Stimulated activated CD4-positive, alpha-beta T cell treated with anti-CD3 and anti-CD28 coated beads, Interleukin-15, amount 100 ng/mL, for 48 hours (primary cell): ENCODE measurements around the gene SLC6A18.
"Not testable (repeated sequence)": the region's sequence is repeated elsewhere in the genome, so short reads cannot be mapped to it uniquely, and the experiment has no call there.

Experiments
- DNase-seq, 2 donors: peaks; one replicate each; pipeline ENCODE4 v3.0.0-alpha.2; 2020; ENCODE audit warnings: low read depth in 2 of 2

Gene SLC6A18

DNA sequence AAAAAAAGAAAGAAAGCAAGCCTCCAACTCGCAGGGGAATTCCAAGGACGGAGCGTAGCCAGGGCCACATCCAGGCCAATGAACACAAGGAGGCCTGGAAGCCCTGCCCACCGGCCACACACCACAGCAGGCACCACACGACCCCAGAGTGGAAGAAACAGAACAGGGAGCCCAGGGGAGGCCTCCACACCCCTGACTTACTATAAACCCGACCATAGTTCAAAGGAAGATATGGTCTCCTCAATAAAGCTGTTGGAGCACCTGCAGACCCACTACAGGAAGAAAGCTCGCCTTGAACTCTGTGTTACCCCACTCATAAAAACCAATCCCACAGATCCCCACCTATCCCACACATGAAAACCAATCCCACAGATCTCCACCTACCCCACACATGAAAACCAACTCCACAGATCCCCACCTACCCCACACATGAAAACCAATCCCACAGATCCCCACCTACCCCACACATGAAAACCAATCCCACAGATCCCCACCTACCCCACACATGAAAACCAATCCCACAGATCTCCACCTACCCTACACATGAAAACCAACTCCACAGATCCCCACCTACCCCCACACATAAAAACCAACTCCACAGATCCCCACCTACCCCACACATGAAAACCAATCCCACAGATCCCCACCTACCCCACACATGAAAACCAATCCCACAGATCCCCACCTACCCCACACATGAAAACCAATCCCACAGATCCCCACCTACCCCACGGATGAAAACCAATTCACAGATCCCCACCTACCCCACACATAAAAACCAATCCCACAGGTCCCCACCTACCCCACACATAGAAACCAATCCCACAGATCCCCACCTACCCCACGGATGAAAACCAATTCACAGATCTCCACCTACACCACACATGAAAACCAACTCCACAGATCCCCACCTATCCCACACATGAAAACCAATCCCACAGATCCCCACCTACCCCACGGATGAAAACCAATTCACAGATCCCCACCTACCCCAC lies 50.5 kb downstream of the SLC6A18 start:
- DNase-seq, result not testable (repeated sequence)

DNA sequence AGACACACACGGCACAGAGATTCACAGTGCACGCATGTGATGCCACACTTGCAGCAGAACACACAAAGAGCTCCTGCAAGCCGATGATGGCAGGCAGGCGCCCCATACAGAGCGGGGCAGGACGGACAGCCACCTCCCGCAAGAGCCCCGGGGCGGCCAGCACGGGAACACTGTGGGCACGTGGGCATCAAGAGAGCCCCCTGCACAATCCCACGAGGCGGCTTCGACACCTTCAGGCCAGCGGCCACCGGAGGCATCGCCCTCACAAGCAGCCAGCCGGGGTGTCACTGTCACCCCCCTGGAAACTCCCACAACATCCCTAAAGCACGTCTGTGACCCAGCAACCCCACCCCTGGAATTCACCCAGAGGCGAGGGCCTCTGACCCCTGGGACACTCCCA lies 51.7 kb downstream of the SLC6A18 start:
- DNase-seq, result no peak

DNA sequence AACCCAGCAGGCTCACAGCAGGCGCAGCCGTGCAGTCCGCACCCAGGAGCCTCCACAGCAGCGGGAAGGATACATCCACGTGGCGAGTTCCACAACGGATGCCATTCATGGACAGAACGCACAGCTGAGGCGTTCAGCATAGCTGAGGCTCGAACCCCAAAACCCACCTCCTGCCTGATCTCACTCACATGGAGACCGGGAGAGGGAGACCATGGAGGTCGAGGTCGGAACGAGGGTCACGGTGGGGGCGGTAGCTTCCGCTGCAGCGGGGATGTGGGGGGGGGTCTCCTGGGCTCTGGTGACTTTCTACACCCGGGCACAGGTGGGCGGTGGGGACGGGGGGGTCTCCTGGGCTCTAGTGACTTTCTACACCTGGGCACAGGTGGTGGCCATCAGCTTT lies 52.1 kb downstream of the SLC6A18 start:
- DNase-seq, result no peak

DNA sequence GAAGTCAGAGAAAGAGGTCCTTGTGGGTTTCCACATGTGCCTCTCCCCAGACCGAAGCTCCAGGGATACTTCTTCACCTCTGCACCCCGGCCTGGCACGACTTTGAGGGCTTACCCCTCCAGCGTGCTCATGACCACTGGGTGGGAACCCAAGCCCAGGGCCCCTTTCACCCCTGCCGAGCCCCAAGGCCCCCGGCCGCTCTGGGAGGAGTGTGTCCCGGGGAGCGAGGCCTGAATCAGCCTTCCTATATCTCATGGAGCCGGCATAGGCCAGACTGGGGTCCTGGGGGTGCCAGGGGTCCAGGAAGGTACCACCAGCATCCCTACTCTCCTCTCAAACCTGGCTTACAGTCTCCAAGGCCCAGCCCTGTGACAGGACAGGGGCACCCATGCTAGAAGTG lies 52.6 kb downstream of the SLC6A18 start:
- no peak for DNase-seq

DNA sequence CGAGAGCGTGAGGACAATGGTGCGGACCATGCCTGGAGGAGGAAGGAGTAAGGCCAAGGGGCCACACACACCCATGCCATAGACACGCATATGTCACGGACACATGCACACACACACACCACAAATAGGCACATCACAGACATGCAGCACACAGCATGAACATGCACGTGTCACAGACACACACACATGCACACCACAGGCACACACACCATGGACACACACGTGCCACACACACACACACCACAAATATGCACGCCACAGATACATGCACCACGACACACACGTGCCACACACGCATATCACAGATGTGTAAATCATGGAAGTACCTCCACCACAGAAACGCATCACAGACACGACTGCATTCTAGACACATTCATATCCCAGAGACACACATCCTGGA lies 53.0 kb downstream of the SLC6A18 start:
- no peak for DNase-seq

DNA sequence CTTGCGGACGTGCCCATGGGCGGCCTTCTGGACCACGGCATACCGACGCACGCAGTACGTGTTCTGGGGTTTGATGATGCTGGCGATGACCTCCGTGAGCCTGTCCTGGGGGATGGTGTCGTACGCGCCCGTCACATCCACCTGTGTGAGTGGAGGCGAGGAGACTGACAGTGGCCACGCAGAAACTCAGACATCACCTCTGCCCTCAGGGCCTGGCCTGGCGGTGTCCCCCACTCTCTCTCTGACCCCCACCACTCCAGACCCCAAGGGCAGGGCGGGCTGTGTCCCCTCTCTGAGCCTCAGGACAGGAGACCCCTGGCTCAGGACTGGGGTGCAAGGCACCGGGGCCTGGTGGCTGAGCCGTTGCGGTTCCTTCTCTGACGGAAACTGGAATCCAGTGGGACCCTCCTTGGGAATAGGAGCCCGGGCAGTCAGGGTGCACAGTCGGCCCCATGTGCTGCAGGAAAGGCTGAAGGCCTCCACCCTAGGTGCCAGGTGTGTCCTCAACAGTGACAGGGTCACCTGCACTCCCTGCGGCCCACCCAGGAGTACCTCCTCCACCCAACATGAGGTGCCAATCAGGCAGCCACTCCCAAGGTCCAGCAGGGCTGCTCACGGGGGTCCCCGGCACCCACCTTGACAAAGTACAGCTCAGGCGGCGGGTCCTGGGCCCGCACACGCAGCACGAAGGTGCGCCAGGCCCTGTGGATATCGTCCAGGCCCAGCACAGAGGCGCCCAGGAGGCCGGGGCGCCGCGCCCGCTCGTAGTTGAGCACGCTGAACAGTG lies 53.7 kb downstream of the SLC6A18 start:
- no peak for DNase-seq

DNA sequence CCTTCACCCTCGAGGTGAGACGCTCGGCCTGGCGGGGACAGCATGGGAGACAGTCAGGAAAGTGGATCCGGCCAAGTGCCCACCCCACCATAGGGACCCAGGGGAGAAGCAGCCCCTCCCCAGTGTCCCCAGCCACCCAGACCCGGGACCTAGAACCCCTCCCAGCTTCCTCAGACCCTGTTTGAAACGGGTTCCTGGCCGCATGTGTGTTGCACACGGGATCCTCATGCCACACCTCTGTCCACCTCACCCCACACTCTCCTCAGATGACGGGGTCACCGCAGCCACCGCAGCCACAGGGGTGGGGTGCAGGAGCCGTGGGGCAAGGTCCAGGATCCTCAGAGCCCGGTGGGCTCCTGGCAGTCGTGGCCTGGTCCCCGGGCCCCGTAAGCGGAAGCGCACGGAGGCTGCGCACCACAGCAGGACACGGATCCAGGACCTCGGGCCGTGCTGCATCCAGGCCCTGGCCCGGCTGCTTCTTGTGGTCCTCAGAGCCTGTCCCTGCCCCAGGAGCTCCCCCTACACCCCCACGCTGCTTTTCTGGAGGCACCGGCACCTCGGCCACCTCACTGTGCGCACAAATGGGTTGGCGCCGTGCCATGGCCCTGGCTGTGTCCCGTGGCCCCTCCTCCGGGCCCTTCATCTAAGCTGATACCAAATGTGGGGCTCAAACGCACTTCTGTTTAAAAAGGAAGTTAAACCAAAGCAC lies 54.4 kb downstream of the SLC6A18 start:
- no peak for DNase-seq

DNA sequence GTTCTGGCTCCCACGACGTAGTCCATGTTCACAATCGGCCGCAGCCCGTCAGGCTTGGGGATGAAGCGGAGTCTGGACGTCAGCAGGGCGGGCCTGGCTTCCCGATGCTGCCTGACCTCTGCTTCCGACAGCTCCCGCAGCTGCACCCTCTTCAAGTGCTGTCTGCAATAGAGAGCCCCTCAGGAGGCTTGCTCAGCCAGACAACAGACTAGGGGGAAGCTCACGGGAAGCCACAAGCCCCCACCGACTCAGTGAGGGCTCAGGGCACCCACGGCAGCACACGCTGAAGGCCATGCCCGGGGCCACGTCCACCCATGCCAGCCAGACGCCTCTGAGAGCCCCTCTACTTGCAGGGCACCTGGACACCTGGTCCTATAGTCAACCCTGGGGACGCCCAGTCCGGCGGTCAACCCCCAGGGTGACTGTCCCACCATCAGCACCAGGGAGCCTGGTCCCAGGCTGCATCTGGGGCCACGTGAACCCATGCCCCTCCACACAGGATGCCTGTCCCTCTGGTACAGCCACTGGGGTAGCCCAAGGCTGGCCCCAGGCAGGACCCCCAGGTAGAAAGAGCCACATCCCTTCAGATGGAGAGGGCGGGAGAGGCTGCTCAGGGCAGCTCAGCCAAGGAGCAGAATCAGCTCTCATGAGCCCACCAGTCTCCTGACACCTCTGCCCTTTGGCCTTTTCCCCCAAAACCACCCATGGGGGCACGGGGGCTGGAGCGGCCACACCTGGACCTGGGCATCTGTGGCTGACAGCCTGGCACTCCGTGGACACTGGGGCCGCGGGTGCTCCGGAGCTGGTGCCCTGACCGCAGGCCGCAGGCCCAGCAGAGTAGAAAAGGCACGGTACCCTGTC lies 55.2 kb downstream of the SLC6A18 start:
- DNase-seq, result no peak

DNA sequence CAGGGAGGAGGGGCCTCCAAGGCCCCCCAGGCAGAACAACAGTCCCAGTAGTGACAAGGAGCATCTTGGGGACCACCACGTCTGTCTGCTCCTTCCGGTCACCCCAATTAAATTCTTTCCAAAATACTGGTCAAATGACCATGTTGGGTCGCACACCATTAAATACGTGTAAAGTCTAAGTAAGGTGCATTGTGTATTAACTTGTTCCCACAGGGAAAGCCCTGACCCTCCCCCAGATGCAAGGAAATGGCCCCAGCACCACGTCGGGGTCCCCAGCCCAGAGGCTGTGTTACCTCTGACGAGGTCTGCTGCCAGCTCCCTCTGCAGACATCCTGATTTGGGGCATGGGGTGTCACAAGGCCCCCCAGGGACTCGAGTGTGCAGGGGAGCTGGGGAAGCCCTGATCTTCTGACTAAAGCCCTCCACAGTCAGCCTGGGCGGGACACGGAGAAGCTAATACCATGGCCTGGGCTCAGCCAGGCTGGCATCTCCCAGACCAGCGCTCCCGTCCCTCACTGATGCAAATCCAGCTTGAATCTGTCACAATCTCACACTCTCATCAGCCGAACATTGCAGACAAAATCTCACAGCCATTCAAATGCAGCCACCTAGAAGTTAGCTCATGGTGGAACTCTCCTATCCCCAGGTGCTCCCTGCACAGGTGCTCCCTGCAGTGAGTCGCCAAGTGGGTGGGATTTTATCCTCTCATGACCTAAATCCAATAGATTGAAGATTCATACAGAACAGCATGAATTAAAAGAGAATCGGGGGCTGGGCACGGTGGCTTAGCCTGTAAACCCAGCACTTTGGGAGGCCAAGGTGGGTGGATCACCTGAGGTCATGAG lies 56.1 kb downstream of the SLC6A18 start:
- no peak for DNase-seq

DNA sequence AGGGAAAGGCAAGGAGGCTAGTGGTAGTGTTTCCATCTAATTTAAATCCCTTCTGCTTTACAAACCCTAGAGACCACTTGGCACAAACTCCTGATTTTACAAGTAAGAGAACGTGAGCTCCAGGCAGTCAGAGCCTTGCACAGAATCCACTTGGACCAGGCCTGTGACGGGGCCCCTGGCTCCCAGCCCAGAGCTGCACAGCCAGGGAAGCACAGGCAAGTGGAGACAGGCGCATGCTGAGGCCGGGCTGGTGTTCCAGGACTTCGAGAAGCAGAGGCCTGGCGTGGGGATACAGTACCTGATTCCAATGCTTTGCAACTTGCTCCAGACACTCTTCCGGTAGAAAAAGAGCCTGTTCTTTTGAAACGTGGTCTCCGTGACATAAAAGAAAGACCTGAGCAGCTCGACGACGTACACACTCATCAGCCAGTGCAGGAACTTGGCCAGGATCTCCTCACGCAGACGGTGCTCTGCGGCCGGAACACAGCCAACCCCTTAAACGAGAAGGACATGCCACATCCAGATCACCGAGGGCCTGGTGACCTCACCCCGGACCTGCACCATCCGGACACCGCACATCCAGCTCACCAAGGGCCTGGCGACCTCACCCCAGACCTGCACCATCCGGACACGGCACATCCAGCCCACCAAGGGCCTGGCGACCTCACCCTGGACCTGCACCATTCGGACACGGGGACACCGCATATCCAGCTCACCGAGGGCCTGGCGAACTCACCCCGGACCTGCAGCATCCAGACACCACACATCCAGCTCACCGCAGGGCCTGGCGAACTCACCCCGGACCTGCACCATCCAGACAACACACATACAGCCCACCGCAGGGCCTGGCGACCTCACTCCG lies 57.2 kb downstream of the SLC6A18 start:
- DNase-seq, result no peak

DNA sequence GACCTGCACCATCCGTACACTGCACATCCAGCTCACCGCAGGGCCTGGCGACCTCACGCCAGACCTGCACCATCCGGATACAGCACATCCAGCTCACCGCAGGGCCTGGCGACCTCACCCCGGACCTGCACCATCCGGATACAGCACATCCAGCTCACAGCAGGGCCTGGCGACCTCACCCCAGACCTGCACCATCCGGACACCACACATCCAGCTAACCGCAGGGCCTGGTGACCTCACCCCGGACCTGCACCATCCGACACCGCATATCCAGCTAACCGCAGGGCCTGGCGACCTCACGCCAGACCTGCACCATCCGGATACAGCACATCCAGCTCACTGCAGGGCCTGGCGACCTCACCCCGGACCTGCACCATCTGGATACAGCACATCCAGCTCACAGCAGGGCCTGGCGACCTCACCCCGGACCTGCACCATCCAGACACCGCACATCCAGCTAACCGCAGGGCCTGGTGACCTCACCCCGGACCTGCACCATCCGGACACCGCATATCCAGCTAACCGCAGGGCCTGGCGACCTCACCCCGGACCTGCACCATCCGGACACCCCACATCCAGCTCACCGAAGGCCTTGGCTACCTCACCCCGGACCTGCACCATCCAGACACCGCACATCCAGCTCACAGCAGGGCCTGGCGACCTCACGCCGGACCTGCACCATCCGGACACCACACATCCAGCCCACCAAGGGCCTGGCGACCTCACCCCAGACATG lies 58.0 kb downstream of the SLC6A18 start:
- not testable (repeated sequence) for DNase-seq

DNA sequence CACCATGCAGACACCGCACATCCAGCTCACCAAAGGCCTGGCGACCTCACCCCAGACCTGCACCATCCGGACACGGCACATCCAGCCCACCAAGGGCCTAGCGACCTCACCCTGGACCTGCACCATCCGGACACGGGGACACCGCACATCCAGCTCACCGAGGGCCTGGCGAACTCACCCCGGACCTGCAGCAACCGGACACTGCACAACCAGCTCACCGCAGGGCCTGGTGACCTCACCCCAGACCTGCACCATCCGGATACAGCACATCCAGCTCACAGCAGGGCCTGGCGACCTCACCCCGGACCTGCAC lies 58.5 kb downstream of the SLC6A18 start:
- not testable (repeated sequence) for DNase-seq

DNA sequence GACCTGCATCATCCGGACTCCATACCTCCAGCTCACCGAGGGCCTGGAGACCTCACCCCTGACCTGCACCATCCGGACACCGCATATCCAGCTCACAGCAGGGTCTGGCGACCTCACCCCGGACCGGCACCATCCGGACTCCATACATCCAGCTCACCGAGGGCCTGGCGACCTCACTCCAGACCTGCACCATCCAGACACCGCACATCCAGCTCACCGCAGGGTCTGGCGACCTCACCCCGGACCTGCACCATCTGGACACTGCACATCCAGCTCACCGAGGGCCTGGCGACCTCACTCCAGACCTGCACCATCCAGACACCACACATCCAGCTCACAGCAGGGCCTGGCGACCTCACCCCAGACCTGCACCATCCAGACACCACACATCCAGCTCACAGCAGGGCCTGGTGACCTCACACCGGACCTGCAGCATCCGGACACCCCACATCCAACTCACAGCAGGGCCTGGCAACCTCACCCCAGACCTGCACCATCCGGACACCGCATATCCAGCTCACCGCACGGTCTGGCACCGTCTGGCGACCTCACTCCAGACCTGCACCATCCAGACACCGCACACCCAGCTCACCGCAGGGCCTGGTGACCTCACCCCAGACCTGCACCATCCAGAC lies 59.3 kb downstream of the SLC6A18 start:
- not testable (repeated sequence) for DNase-seq

DNA sequence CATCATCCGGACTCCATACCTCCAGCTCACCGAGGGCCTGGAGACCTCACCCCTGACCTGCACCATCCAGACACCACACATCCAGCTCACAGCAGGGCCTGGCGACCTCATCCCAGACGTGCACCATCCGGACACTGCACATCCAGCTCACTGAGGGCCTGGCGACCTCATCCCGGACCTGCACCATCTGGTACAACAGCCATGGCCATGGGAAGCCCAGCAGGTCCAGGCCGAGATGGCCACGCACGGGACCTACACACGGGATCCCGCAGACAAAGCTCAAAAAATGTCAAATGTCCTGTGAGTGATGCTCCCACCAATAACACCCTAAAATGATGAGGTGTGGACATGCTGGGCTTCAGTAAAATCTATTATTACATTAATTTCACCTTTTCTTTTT lies 60.0 kb downstream of the SLC6A18 start:
- DNase-seq, result no peak

DNA sequence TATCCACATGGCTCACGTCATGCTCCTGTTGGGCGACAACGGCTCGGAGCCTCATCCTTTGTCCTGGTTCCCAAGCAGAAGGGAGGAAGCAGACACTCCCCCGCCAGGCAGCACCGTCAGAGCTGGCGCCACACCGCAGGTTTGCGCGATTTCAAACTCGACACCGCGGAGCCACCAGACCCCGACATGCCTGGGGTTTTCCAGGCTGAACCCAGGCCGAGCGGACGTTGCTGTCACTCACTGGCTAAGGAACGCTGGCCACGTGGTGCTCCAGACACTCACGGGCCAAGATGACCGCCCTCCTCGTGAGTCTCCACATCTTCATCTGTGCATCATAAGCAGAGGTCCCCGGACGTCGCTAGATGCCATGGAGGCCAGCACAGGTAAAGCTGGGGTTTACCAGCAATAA lies 60.7 kb downstream of the SLC6A18 start:
- DNase-seq, result no peak

DNA sequence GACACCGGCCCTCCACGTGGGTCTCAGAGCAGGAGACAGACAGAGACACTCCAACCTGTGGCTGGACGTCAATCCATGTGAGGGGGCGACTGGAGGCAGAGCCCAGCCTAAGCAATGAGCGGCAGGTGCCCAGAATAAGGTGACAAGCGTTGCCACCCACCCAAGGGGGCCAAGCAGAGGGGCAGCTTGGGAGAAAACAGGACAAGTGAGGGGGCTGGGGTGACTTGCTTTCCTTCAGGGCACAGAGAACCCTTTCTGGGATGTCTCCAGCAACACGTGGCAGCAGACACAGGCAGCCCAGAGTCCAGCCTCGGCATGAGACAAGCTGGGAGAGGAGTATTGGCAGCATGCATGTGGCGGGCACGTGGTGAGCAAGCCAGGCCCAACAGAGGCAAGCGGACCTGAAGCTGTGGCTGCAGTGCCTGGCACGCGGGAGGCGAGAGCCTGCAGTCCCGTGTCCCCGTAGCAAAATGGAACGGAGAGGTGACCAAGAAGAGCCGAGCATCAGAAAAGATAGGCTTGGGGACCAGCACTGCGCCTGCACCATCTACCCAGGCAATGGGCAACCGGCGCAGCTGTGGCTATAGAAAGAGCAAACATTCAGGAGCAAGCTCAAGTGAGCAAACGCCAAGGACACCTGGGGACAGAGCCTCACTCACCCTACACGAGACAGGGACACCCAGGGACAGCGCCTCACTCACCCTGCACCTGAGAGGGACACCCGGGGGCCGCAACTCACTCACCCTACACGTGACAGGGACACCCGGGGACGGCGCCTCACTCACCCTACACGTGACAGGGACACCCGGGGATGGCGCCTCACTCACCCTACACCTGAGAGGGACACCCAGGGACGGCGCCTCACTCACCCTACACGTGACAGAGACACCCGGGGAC lies 63.5 kb downstream of the SLC6A18 start:
- no peak for DNase-seq

DNA sequence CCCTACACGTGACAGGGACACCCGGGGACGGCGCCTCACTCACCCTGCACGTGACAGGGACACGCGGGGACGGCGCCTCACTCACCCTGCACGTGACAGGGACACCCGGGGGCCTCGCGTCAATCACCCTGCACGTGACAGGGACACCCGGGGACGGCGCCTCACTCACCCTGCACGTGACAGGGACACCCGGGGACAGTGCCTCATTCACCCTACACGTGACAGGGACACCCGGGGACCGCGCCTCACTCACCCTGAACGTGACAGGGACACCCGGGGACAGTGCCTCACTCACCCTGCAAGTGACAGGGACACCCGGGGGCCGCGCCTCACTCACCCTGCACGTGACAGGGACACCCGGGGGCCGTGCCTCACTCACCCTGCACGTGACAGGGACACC lies 64.4 kb downstream of the SLC6A18 start:
- DNase-seq, result not testable (repeated sequence)
